Retinal pigment epithelial cell (primary cell): Measurements from ENCODE around the gene ARFIP1.

Experiments used
- DNase-seq: peaks from one replicate; pipeline ENCODE4 v3.0.0-alpha.2; 2010; ENCODE audit warnings: low read depth
- H3K4me3 ChIP-seq: 2 replicates; pipeline ENCODE4 v1.5.1; 2011; ENCODE audit warnings: mild to moderate bottlenecking, low read length, control low read depth, moderate library complexity
- TF ChIP-seq, protein P1 (sequence below): conservative IDR thresholded peaks from 2 replicates; pipeline ENCODE4 v1.5.1; 2011; ENCODE audit warnings: low read depth, low read length, control low read depth, inconsistent platforms

ARFIP1 gene

DNA sequence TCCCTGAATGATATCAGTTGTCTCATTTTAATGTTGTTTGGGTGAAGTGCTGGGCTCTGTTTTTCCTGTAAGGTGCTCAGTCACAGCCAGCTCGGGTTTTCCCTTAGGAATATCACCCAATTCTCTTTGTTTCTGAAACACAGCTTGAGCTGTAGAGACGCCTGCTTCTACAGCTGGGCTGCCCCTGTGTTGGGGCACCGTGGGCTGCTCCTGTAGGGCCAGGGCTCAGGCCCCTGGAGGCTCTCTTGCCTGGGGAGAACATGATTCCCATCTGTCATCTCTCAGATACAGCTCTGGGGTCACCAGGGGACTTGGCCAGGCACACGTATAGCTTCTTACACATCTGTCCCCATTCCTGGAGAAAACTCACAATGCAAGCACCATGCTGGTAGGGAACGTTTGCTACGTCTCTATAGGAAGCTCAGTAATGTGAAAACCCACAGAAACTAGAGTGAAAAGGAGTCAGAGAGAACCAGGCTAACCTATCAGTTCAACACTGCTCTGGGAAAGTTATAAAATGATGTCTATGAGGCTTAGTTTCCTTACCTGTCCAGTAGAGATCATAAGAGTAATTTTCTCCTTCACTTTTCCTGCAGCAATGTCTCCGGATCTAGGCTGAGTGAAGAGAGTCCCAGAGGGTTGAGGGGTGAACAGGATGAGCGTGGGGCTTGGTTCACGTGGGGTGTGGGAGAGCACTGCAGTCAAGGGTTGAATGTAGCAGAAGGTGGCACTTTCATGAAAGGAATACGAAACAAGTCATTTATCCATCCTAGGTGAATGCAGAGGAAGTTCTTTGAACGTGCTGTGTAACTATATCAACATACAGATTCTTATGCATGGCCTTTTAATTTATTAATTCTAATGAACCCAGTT is 170.9 kb downstream of the ARFIP1 start:
- no peak for DNase-seq
- TF ChIP-seq, protein P1, sequence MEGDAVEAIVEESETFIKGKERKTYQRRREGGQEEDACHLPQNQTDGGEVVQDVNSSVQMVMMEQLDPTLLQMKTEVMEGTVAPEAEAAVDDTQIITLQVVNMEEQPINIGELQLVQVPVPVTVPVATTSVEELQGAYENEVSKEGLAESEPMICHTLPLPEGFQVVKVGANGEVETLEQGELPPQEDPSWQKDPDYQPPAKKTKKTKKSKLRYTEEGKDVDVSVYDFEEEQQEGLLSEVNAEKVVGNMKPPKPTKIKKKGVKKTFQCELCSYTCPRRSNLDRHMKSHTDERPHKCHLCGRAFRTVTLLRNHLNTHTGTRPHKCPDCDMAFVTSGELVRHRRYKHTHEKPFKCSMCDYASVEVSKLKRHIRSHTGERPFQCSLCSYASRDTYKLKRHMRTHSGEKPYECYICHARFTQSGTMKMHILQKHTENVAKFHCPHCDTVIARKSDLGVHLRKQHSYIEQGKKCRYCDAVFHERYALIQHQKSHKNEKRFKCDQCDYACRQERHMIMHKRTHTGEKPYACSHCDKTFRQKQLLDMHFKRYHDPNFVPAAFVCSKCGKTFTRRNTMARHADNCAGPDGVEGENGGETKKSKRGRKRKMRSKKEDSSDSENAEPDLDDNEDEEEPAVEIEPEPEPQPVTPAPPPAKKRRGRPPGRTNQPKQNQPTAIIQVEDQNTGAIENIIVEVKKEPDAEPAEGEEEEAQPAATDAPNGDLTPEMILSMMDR: no peak
- H3K4me3 ChIP-seq: no peak overlapping the region

DNA sequence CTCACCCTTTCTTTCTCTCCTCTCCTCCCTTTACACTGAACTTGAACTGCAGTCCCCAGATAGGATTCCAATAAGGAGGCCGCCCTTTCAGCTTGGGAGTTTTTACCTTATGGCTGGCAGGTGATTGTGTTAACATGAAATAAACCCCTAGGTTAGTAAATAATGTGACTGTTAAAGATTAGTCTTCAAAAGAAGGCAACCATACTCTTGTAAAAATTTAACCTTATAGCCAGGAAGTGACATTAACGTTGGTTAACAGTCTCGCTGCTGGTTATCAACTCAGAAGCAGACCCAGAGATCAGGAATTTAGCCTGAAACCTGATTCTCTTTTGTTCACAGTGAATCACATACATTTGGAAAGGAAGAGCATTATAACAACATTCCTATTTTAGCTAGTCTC is 171.6 kb downstream of the ARFIP1 start:
- H3K4me3 ChIP-seq: no peak overlapping the region
- DNase-seq: no peak
- TF ChIP-seq, protein P1: no peak

DNA sequence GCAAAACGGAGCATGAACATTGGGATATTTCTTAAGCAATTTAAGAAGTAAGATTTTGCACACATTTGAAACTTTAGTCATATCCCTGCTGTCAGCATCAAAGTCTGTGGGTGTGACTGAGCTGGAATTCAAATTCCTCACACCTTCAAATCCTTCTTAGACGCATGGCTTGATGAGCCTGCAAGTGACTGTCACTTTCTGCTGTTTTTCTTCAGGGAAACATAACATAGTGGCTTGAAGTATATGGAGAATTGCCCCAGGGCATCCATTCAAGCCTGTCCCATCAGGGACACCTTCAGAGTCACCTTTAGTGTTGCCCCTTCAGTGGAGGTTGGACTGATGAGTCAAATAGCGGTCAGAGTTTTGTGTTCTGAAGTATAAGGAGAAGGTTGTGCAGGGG is 173.8 kb downstream of the ARFIP1 start:
- no peak overlapping the region for H3K4me3 ChIP-seq
- DNase-seq: no peak
- TF ChIP-seq, protein P1: no peak

DNA sequence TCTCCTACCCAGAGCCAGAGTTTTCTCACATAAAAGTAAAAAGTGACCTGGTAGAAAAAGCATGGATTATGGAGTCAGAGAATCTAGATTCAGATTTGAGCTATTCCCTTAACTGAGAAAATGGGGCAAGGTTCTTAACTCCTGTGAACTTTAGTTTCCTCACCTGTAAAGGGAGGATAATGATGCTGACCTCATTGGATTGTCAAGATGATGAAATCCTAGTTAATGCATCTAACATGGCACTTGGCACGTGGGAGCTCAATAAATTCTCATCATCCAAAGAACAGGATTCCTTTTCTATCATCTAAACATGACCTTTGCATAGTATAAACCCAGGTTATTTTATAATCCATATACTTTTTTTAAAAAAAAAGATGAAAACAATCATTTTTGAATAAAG is 175.0 kb downstream of the ARFIP1 start:
- H3K4me3 ChIP-seq: no peak overlapping the region
- no peak for DNase-seq
- TF ChIP-seq, protein P1: no peak

DNA sequence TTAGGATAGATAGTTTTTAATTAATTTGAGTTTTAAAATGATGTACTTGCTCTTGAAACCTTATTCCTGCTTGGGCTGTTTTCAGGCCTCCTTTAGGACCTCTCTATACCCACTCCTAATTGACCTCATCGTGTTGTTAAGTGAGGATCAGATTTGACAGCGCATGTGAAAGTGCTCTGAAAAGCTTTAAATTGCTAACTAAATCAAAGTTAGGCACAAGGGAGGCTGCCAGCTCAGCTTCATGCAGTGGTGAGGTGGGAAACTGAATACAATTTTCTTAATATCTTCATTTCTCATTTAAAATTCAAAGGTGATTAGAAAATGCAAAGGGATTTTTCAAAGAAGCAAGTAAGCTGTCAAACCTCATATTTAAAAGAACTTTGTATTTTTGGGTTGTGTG is 176.4 kb downstream of the ARFIP1 start:
- TF ChIP-seq, protein P1: no peak
- no peak overlapping the region for H3K4me3 ChIP-seq
- DNase-seq: no peak

DNA sequence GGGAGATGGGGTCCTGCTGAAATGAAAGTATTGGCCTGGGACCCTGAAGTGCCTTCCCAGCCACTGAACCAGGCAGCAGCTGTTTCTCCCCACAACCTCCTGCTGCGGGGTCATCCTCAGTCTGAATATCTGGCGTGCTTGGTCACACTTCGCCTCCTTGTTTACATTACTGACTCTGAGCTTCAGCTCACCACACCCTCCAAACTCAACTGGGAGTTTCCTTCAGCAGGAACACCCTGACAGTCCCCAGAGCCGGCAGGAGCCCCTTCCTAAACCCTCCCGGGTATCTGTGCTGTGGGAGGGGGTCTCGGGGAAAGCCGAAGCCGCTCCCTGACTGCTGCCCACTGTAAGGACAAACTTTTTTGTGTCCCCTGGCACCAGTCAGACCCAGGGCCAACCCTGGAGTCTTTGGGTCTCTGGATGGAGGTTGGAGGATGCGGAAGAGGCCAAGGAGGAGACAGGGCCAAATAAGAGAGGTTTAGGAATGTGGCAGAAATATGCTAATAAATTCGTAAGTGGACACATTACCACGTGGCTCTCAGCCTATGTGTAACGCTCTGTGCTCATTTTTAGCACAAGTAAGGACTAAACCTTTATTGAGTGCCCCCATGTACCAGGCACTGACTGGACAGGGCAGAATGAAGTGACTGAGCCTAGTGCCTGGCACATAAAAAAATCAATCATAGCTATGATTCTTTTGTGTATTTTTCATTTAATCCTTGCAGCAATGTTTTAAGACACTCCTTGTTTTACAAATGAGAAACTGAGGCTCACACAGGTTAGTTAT is 177.1 kb downstream of the ARFIP1 start:
- no peak for DNase-seq
- TF ChIP-seq, protein P1: no peak
- no peak overlapping the region for H3K4me3 ChIP-seq
